Erythroblast (primary cell): ENCODE data around the gene CIAO1.

ENCODE experiments used
- GATA1 ChIP-seq: IDR thresholded peaks from 2 replicates; pipeline ENCODE4 v1.6.1; 2011; ENCODE audit warnings: low read depth, mild to moderate bottlenecking, control low read depth, low read length, moderate library complexity
- POLR2A ChIP-seq: IDR thresholded peaks from 2 replicates; pipeline ENCODE4 v1.6.1; 2011; ENCODE audit warnings: mild to moderate bottlenecking, low read length

GRCh38 chr2:96258166-96259022 is 7.6 kb upstream of the CIAO1 start:
- TF ChIP-seq POLR2A (no peak), GATA1 (no peak)
